Astrocyte of the spinal cord (primary cell): Measurements from ENCODE around the gene EARS2.
"Not testable (repeated sequence)": the region's sequence is repeated elsewhere in the genome, so short reads cannot be mapped to it uniquely, and the experiment has no call there.

Experiments
- DNase-seq: peaks from one replicate; pipeline ENCODE4 v3.0.0; 2011; ENCODE audit warnings: low read depth, low spot score
- H3K4me3 ChIP-seq: 2 replicates; pipeline ENCODE4 v1.5.1; 2011; ENCODE audit warnings: low read depth, mild to moderate bottlenecking, low read length, moderate library complexity
- CTCF ChIP-seq: IDR thresholded peaks from 2 replicates; pipeline ENCODE4 v1.5.1; 2012; ENCODE audit warnings: low read depth, mild to moderate bottlenecking, low read length, inconsistent platforms
- in situ Hi-C: cut with HindIII; loops from 2 replicates; pipeline ENCODE4 v1.10.0; 2017; ENCODE audit warnings: low sequenced_read_pairs

The EARS2 gene

GRCh38 chr16:23515881-23516280 lies 41.3 kb downstream of the EARS2 start:
- no peak overlapping the region for H3K4me3 ChIP-seq
- in situ Hi-C loops = no loop called here
- no peak for TF ChIP-seq CTCF
- DNase-seq = no peak

- TF ChIP-seq CTCF = no peak
- no peak overlapping the region for H3K4me3 ChIP-seq
- DNase-seq = no peak
- in situ Hi-C loops = no loop called here
Measured at GRCh38 chr16:23514381-23515152, 42.6 kb downstream of the EARS2 start.

DNA sequence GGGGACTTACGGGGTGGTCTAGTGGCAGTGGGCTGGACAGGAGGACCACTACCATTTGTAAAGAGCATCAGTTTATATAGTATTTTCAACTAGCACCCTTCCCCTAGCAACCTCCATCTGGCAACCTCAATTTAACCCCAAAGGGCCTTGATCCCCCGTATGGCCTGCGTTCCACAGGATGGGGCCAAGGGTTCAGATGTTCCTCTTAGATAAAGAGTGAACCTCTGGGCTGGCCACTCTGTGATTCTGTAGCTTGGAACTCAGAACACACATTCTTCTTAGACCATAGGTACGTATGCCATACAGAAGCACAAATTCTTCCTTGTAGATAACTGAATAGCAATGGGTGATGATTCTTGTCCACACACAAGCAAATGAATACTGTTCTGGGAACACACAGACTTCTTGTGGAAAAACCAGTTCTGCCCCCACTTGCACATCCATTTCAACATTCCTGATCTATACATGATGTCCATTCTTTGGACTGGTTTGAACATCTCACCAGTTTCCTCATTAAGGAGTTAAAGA lies 44.9 kb downstream of the EARS2 start:
- no peak for TF ChIP-seq CTCF
- in situ Hi-C loops = no loop called here

DNA sequence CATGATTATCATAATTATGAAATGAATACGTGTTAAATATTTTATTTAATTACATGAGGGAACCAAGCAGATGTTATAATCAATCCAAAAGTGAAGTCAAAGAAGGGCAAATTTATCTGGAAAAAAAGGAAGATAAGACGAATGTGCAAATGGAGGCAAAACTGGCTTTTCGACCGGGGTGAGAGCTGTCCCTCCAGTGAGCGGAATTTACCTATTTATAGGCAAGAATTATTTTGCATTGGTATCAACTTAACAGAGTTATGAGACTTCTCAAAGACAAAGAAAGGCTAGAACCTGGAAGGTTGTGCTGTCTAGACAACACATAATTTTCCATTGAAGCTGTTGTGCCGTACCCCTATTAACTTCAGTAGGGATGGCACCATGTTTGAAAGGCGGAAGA lies 45.4 kb downstream of the EARS2 start:
- TF ChIP-seq CTCF = no peak
- in situ Hi-C loops = no loop called here
- no peak for DNase-seq
- no peak overlapping the region for H3K4me3 ChIP-seq

More for the DNA sequence above, 44.9 kb downstream of the EARS2 start:
- no peak for DNase-seq
- no peak overlapping the region for H3K4me3 ChIP-seq

GRCh38 chr16:23510915-23511270 lies 46.3 kb downstream of the EARS2 start:
- peak overlapping the region; percentile 55 for H3K4me3 ChIP-seq
- in situ Hi-C loops, DNase-seq: not testable (repeated sequence)

DNA sequence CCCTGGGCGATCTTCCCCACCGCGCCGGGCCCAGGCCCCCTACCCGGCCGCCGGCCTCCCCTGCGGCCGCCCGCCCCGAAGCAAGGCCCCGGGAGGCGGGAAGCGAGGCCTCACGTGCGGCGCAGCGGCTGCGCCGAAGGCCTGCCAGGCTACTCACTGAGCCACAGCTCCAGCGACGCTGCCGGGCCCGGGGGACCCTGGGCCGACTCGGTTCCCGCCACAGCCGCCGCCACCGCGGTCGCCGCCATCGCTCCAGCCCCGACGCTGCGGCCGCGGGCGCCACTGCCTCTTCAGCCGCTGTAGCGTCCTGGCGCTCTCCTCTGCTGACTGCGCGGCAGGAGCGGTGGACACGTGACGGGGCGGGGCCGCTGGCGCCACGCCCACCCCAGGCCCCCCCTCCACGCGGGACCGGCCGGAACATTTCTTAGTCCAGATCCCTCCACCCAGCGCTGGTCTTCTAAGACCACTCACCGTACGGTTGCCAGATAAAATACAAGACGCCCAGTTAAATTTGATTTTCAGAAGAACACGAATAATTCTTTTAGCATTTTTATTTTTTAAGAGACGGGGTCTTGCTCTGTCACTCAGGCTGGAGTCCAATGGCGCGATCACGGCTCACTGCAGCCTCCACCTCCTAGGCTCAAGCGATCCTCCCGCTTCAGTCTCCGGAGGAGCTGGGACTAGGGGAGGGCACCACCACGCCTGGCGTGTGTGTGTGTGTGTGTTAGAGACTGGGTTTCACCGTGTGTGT lies 46.8 kb downstream of the EARS2 start, which contains the start of gene GGA2:
Gene GGA2 (minus strand): TSS at position 331 of the 751 bp plus-strand sequence. CDS start 83 bp downstream, at position 248.
- DNase-seq = peak; percentile 68
- no peak for TF ChIP-seq CTCF
- peak within 1 kb of the TSS; percentile 55 for H3K4me3 ChIP-seq
- in situ Hi-C loops = no loop called here

DNA sequence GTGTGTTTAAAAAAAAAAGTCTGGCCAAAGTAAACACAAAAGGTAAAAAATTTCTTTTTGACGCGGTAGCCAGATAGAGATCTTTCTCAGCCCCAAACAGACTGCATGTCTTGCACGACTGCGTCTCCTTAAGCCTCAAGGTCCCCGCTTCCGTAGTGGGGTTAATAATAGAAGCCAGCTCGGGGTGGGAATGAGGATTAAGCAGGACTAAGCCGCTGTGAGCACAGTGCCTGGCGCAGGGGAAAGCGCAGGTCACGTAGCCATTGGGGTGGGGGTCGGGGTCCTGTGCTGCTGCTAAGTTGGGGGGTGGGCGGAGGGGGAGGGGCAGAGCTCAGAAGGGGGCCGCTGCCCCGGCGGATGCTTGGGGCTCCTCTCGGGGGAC lies 47.4 kb downstream of the EARS2 start:
- in situ Hi-C loops = no loop called here
- DNase-seq = peak; percentile 31
- peak overlapping the region; percentile 55 for H3K4me3 ChIP-seq
- no peak for TF ChIP-seq CTCF
